ENCODE measurements around the gene VPS41.

VPS41 gene

DNA sequence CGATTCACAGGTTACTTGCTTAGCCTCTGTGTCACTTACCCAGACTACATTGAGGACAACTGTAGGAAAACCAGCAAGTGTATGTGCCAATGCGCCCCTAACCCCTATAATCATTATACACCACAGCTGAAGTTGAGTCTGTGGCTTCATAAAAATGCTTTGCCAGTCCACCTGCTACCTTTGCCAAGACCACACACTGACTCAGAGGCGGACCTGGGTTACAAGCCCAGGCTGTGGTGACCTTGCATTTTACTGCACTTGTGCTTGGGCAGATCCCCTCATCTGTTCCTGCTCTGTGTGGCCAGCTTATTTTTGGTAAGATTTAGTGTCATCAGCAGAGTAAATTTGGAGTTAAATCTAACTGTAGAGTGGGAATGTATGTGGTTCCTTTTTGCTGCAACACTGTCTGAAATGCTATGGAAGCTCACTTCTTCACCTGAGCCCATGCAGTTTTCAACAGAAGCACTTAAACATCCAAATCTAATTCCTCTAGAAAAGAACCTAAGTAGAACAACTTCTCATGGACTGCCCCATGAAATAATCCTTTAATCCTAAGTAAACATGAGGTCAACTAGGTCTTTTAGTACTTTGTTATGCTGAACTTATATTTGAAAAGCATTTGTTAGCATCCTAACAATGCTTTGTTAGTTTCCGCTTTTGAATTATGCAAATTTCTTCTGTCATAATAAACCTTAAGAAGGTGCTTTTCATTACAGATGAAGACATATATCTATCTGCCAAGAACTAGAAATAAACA is 181.6 kb downstream of the VPS41 start:
- no peak for DNase-seq

DNA sequence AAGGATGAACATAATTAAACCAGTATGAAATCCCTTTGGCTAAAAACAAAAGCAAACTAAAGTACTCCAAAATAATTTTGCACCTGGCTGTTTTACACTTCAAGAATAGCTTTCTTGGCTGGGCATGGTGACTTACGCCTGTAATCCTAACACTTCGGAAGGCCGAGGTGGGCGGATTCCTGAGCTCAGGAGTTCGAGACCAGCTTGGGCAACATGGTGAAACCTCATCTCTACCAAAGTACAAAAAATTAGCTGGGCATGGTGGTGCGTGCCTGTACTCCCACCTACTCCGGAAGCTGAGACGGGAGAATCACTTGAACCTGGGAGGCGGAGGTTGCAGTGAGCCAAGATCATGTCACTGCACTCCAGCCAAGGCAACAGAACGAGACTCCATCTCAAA is 185.7 kb downstream of the VPS41 start:
- DNase-seq = no peak

DNA sequence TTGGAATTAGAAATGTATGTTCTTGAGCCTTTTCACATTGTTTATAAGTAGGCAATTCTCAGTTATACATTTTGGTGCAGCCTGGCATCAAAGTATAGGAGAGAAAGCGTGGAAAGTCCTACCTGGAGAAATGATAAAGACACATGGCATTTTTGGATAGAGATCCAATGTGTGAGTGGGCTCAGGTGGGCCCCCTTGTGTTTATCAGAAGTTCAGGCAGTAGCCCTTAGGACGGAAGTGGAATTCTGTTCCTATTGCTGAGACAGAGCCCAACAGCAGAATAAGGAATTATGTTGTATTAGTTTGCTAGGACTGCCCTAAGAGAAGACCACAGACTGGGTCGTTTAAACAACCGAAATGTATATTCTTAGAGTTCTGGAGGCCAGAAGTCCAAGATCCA is 192.6 kb downstream of the VPS41 start:
- DNase-seq = no peak

DNA sequence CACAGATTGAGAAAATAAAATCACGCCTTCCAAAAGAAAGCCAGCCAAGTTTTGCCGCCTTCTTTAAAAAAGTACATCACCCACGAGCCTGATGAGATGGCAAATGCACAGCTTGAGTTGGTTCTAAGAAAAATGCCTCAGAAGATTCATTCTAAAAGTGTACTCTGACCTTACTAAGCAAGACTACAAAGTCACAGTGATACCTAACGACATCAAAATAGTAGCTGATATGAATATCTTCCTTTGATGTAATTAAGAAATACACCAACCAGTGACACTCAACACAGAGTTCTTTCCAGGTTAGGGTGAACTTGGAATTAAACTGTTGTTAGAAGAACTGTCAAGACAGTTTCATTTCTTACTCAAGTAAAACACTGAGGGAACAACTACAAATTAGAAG is 199.9 kb downstream of the VPS41 start:
- no peak for DNase-seq

DNA sequence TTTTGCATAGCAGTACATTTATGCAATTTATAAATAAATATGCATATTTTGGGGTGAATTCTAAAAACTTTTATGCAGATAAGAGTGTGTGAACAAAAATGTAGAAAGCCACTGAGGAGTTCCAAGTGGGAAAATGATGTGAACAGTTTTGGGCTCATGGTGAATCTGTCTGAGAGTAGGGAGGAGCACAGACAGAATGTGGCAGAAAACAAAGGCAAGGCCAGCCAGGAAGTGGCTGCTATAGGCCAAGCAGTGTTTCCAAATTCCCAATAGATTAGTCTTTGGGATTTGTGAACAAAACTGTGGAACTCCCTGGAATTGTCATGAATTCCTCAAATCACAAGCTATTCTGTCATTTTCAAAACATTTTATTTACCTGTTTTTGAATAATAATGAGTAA is 204.2 kb downstream of the VPS41 start:
- DNase-seq = peak; percentile 32

DNA sequence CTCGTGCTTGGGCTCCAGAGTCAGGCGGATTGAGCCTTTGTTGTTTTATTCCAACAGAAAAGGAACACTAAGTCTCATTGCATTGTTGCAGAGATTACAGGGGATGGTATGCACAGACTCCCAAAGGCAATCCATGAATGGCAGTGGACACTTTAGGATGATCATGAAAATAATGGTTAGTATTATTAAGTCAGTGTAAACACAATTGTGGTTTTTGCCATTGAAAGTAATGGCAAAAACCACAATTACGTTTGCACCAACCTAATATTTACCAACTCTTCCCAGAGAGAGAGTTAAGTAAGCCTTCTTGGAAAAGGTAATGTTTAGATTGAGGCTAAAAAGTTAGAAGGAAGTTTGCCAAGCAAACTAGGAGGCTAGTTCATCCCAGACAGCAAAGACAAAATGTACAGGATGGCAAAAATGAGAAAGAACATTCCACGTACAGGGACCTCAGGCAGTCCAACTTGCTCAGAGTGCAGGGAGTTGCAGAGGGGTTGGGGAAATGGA is 204.9 kb downstream of the VPS41 start:
- no peak for DNase-seq

DNA sequence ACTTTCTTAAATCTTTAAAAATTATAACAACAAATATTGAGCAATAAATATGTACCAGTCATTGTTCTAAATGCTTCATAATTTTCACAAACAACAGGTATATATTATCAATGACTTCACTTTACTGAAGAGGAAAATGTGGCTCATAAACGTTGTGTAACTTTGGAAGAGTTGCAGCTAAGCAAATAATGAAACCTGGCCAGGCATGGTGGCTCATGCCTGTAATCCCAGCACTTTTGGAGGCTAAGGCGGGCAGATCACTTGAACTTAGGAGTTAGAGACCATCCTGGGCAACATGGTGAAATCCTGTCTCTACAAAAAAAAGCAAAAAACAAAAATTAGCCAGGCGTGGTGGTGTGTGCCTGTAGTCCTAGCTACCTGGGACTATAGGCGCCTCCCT is 205.9 kb downstream of the VPS41 start:
- no peak for DNase-seq

DNA sequence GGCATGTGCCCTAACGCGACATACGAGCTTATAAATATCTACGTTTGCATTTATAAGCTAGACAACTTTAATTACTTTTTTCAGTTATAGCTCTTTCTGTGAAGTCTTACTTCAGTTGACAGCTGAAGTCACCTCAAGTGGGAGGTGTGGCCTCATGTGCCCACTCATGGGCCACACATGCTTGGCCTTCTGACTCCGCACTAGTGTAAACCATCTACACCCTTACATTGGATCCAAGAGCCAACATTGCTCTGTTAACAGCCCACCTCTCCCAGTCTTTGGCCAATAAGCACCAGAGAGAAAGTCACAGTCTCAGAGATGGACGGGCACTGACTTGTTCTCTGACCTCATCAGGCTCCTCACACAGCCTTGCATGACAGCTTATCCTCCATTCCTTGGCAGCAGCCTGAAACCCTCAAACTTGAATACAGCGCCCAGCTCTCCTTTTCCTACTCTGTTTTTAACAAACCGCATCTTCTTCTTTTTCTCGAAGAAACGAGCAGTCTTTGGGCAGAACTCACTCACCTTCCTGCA is 206.9 kb downstream of the VPS41 start:
- DNase-seq = no peak

DNA sequence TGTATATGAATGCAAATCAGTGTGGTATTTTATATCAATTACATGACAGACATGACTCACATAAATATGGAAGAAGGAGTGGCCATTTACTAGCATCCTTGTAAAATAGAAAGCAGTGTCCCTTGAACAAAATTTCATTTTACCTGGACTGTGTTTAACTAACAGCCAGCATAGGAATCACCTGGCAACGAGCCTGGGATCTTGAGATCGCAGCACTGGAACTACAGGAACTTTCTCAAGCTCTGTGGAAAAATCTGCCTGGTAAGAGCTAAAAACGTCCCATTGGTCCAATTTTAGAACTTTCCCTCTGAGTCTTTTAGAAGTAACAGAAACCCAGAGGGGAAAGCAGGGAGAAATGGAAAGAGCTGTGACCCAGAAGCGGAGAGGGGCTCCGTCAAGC is 208.9 kb downstream of the VPS41 start:
- DNase-seq = no peak

DNA sequence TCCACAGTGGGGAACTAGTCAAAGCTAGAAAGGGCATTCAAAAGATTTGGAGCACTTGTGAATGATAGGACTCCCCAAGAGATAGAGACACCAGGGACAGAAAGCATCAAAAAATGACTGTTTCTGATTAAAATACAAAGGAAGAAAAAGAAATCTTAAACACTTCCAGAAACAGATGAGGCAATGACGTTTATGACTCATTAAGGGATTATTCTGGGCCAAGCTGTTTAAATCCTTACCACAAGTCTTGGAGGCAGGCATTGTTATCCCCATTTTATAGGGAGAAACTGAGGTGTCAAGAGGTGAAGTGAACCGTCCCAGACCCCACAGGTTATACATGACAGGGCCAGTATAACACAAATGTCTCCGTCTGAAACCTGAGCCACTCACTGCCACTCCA is 209.5 kb downstream of the VPS41 start:
- peak; percentile 39 for DNase-seq

DNA sequence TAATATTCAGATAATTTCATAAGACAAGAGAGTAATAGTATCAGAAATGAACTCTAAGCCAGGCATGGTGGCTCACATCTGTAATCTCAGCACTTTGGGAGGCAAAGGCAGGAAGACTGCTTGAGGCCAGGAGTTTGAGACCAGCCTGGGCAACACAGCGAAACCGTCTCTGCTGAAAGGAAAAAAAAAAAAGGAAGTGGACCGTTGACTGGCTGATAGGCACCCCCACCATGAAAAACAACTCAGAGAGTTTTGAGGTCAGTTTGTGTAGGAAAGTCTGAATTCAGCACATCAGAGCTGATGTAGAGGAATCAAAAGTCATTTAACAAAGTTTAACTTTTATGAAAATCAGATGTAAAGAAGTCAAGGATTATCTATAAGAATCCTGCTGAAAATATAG is 214.7 kb downstream of the VPS41 start:
- DNase-seq = no peak

DNA sequence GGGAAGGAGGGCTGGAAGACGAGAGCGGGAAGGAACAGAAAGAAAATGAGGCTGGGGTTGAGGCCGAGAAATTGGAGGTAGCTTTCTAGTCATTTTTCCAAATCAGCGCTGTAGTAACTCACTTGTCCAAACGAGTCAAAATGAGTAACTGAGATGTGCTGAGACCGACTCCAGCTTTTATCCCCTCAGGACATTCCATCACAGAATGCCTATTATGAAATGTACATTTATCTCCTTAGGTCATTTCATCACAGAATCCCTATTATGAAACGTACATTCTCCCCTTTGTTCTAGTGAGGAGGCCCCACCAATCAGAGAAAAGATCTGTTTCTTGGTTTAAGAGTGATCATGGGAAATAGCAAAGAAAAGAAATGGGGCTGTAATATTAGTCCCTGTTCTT is 222.1 kb downstream of the VPS41 start:
- DNase-seq = no peak

DNA sequence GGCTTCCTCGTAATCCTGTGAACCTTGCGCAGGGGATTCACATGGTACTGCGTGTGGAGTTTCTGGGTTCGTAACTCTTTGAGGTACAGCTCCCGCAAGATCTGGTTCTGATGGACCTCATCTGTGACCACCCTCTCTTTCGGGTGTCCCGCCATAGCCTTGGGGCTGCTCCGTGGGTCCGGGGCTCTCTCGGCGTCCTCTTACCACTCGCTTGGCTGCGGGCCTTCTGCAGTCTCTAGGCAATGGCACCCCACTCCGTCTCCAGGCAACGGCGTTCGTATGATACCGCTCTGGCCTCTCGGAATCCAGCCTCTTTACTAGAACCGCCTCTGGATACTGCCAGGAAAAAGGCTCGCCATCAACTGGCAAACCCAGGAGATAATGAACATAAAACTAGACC is 223.1 kb downstream of the VPS41 start:
- no peak for DNase-seq

DNA sequence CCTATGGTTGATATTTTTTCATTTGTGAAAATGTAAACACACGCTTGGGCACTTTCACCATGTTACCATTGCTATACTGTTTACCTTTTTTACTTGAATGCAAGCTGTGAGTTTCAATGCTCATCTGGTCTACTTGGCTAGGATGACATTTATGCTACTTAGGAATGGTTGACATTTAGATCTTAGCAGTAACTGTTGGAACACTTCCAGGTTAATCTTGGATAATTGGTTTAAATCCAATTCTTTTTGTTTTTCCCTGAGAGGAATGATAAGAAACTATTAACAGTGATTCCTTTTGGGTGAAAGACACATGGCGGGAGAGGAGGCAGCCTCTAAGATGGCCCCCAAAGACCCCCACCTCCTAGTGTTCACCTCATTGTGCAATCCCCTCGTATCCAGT is 226.4 kb downstream of the VPS41 start:
- no peak for DNase-seq

DNA sequence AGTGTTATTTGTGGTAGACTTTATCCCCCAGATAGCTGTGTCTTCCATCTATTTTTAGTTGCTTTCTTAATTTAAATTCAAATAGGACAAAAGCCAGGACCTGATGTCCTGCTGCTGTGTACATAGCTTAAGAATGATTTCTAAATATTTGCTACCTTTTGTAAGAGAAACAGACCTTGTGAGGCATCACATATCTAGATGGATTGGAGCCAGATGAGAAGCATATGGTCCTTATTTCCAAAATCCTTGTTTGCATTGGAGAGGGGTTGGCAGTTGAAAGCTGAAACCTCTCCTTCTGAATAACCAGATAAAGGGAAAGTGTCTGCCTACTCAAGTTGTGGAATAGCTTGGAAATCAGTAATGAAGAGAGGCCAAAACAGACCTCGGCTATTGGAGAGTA is 227.1 kb downstream of the VPS41 start:
- DNase-seq = no peak

DNA sequence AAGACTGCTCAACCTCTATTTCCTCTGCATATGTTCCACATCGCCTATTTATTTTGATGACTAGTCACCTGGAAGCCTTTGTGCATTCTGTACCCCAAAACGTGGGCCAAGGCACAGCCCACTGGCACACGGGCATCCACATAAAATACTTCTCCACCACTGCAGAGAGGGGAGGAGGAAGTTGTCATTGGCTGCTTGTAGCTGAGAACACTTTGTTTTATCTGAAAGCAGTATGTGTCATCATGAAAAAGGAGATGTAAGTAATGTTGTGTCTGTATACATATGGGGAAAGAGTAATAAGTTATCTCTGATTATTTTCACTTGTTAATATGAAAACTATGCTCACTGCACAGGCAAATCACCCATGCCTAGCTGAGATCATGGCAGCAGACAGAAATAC is 229.6 kb downstream of the VPS41 start:
- DNase-seq = peak; percentile 9

DNA sequence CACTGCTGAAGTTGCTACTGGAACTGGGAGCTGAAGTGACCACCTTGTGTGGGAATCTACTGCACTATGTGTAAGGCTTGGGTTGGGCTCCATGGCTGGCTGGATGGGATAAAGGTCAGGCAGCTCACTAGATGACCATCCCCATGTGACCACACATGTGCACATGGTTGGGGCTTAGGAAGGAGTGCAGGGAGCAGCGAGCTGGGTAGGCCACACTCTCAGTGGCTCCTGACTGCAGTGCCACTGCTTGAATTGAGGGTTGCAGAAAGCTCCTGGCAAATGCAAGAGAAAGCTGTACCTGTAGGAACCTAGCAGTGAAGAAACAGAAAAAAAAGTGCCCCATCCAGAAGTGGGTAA is 230.3 kb downstream of the VPS41 start:
- DNase-seq = no peak

DNA sequence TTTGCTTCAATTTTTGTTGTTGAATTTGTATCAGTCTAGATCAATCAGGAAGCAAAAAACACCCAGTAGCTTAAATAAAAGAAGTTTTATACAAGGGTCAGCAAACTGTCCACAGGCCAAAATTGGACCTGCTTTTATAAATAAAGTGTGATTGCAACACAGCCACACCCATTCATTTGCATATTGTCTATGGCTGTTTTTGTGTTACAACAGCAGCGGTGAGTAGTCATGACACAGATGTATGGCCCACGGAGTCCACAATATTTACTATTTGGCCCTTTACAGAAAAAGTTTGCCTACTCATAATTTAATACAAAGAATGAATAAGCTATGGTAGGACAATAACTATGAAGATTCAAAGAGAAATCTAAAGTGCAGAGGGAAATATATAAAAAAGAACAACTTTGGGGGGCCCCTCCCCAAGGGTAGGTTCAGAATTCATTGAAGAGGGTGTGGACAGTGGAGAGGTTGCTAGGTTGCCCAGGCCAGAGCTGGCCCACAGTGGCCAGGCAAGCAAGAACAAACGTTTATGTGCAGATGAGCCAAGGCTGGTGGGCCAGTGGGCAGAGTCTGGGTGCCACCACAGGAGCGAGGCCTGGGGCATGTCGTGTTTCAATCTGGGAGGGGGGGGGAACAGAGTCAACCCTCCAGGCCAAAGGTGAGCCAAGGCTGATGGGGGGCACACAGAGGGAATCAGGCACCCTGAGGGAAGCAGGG is 230.9 kb downstream of the VPS41 start:
- no peak for DNase-seq

DNA sequence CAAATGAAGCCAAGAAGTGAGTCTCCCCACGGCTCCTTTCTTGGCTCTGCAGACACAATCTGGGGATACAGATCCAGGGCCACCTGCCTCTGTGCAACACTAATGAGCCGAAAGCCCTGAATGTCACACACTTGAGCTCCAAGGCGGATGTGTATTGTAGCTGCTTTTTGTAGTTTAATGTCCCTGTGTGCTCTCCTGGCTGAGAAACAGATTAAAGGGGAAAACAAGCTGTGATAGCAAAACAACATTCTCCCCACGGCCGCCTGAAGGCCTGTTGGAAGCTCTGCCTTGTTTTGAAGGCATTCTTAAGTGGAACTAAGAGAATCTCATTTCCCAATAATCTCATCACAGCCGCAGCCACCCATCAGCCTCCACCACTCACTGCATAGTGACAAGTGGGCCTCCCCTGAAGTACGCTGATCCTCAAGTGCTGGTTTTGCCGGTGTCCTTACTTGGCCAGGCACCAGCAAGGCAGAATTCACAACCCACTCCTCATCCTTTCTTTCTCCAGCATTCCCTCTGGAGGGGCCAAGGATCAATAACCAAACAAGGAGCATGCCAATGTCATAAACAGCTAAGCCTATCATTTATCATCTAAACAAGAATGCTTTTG is 233.4 kb downstream of the VPS41 start:
- DNase-seq = no peak

DNA sequence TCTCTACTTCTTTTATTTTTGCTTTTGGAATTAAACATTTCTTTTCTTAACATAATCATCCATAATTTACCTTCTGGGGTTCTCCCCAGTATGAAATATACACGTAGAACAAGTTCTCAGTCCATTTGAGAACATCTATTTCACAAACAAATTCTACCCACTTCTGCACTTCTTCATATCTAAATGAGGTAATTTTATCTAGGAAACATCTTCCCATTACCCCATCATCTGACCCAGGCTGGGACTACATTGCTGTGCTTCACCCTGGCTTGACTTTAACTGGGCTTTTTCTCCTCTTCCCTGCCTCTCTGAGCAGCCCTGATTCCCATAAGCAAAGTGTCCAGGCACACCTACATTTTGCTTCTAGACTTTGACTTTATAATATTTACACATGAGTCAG is 234.5 kb downstream of the VPS41 start:
- DNase-seq = no peak

DNA sequence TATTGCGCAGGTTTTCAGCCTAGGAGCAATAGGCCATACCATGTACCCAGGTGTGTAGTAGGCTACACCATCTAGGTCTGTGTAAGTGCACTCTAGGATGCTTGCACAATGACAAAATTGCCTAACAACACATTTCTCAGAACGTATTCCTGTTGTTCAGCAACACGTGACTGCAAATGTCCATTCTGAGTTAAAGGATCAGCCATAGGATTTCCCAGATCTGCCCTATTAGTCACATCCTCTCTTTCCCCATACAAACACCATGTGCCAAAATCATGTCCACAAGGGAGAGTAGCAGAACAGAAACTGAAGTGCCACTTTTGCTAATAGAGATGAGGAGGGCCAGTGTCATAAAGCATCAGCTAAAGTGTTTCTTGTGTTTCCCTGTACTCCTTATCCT is 235.2 kb downstream of the VPS41 start:
- peak; percentile 59 for DNase-seq
